Left lobe of liver (tissue), 2 donors: ENCODE measurements around the gene RTL5. TPM values are rescaled to one million over a fixed set of nuclear protein-coding genes. Genes with fewer than 3 reads are reported as not detected.

ENCODE experiments used
- ATAC-seq: fragments of 200-7000 bp; cut with Tn5 transposase; one replicate; pipeline ENCODE4 v1.9.1; 2020; ENCODE audit warnings: mild to moderate bottlenecking, moderate library complexity
- DNase-seq: peaks from one replicate; pipeline ENCODE4 v3.0.0-alpha.2; 2020; ENCODE audit warnings: low spot score
- total RNA-seq: library from RNA; stranded (reverse); gene quantifications from one replicate; pipeline ENCODE4 v1.2.1, GENCODE V29; 2021
- donor health status: DM: no; HTN: no; CAD: no; lungs with moderate emphysema.
- donor health status: DM: no; HTN: yes; CAD: no.

Gene RTL5
- total RNA-seq, 1 donor from 2014 or later = 3.1 TPM

DNA sequence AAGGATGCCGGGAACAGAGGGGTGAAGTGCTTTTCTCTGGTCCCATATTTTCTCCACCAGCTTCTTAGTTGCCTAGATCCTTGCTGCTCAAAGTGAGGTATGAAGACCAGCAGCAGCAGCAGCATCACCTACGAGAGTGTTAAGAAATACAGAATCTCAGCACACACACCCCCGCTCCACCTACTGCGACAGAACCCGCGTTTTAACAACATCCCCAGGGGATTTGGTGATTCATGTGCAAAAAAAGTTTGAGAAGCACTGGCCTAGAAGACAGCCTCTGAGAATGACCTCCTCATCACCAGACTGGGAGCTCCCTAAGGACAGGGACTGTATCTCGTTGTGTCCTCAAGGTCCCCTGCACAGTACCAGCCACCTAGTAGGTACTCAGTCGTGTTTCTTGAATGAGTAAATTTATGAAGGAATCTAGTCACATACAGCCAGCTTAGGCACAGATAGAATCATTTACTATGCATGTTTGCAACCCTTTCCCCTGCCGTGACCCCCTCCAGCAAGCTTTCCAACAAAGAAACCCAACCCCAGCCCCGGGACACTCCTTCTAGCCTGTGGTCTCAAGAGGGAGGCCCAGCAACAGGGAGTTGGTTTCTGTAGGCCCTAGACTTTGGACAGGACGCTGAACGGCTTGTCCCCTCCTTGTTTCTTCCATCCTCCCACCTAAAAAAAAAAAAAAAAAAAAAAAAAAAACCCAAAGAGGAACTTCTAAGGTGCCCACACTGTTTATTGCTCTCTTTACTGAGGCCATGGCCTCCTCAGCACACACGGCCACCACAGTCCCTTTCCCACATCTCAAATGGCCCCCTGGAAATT is 21.5 kb downstream of the RTL5 start:
- no peak for DNase-seq

DNA sequence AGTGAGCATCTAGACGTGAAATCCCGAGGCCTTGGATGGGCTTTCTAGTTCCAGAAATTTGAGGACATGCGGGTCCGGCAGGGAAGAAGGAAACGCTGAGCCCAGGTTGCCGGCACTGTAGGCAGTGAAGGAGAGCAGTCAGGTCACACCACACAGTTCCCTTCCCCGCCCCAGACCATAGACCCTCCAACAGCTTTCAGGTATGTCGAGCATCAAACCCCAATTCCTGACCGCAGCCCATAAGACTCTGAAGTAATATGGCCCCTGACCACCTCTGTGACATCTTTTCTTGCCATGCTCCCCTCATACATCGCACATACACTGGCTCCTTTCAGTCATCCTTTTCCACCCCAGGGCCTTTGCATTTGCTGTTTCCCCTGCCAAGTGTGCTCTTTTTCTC is 23.0 kb downstream of the RTL5 start:
- DNase-seq (no peak), ATAC-seq (no peak)

More for the DNA sequence above, 21.5 kb downstream of the RTL5 start:
- ATAC-seq = no peak

DNA sequence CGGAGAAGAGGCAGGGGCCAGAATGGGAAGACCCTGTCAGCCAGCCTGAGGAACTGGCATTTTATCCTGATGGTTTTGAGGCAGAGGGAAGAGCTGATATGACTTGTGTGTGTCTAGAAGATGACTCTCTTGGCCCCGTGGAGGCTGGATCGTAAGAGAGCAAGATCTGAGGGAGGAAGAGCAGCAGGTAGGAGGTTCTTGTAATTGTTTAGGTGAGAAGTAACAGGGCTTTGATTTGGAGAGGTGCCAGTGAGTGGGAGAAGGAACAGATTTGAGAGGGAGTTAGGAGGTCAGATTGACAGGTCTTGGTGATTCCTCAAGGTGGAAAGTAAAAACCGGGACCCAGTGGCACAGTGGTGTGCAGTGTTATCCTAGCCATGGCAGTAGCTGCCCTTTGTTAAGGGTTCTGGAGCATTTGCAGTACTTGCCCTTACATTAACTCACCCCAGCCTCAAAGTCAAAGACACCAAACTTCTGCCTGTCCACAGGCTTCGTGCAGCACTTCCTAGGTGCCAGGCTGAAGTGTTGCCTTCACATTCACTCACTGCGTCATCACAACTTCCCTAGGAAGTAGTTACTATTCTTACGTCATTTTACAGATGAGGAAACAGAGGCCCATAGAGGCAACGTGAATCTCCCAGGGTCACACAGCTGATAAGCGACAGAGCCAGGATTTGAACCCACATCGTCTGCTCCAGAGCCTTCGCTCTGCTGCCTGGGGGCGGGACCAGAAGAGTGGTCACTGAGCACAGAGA is 23.7 kb downstream of the RTL5 start:
- ATAC-seq (no peak), DNase-seq (no peak)

DNA sequence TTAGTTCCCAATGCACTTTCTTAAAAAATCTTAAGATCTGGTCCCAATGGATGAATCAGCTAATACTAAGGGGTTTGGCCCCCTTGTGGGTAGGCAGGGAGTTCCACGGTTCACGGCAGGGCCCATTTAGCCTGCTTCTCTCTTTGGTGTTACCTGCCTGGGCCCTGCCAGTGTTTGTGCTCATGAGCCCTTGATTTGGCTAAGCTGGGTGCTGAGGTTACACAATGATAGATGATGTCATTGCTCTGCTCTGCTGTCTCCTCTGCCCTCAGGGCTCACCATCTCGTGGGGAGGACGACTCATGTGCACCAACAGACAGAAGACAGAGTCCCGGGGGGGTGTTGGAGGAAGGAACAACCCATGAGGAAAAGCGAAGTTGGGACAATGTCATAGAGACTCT is 24.4 kb downstream of the RTL5 start:
- ATAC-seq (peak; percentile 86), DNase-seq (peak; percentile 61)

DNA sequence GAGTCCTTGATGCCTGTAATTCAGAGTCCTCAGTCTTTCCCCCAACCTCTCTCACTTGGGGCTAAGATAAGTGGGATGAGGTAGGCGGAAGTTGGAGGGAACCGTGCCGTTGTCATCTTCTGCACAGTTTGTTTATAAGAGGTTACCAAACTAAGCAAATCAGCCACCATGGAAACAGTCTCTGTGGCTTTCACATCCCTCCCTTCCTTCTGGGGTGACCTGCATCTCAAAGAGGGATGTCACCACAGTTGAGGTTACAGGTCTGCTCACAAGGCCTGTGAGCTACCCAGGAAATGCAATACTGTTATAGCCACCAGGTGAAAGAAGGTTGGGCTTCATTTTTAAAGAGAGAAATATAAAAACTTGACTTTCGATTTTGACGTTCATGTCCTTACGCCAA is 26.3 kb downstream of the RTL5 start:
- DNase-seq = no peak
- ATAC-seq = no peak

DNA sequence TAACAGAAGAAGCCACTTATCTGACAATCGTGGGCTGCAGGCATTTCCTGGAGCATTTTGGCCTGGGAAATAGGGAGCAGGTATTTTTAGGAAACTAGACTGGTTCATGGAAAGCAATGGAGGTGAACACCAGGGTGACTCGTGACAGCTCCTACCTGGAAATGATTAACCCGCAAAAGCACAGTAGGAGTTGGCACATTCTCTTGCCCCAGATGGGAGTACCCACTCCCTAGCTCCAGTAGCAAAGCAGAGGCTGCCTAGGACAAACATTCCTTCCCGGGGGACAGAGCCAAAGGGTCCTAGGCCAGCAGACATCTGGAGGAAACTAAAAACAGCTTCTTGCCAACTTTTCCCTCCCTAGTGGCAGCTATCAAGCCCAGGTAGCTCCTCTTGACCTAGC is 29.0 kb downstream of the RTL5 start:
- DNase-seq (peak; percentile 69), ATAC-seq (peak; percentile 87)

DNA sequence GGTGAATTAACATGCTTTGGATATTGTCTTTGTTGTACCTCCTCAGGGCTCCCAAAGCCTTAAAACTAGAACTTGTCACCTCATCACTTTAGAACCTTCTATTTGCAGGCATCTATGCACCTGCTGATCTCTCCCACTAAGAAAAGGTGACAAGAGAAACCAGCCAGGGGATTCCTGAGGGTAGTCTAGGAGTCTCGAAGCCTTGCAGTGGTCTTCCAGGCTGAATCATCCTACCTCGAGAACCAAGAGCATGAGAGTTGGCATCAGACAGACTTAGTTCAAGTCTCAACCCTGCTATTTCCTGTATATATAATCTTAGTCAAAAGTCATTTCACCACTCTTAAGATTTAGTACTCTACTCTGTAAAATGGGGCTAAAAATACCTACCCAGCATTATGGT is 29.6 kb downstream of the RTL5 start:
- DNase-seq = no peak
- ATAC-seq = no peak

DNA sequence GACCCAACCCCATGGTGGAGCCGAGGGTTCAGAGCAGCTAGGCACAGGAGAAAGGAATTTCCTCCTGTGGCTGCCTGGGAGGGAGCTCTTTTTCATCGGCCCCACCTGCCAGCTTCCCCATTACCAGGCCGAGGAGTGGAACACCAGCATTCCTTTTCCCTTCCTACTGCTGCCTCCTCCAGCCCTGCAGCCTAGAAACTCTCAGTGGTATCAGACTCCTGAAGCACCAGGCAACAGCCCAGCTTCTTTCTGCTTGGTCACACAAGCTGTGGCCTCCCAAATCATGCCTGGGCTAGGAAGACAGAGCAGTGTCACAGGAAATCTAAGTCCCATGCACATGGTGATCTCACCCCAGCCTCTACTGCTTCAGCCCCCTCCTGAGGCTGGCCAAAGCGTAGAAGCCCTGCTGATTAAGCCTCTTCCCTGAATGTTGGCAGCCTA is 30.1 kb downstream of the RTL5 start:
- no peak for ATAC-seq
- DNase-seq = no peak

DNA sequence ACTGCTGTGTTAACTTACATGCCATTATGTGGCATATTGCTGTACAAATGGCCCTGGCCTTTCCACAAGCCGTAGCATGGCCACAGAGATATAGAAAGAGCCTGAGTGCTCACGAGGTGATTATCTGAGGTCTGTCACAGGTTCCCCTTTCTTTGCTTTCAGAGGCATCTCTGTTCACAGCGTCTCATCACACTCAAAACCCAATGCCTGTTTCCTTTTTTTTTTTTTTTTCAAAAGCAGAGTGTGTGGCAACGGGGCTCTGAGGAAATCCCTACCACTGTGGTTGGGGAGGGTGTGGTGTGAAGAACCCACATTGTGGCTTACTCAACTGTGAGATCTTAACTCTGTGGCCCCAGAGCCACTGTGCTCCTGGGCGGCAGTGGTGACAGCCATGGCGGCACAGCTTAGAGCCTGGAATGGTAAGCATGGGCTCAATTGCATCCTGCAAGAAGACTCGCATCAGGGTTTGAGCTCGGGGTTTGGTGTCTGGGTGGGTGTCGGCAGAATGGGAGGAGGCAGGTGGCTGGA is 30.8 kb downstream of the RTL5 start:
- no peak for DNase-seq

DNA sequence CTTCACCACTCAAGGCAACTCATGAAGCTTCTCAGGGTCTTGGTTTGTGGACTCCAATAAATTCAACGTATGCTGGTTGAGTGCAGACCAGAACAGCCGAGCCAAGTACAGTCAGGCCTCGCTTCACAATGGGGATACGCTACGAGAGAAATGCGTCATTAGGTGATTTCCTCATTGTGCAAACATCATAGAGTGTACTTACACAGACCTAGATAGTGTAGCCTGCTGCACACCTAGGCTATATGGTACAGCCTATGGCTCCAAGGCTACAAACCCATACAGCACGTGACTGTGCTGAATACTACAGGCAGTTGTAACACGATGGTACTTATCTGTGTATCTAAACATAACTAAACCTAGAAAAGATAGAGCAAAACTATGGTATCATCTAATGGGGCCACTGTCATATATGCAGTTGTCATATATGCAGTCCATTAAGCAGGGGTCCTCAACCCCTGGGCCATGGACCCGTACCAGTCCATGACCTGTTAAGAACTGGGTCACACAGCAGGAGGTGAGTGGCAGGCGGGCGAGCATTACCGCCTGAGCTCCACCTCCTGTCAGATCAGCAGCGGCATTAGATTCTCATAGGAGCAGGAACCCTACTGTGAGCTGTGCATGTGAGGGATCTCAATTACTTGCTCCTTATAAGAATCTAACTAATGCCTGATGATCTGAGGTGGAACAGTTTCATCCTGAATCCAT is 31.5 kb downstream of the RTL5 start:
- ATAC-seq (no peak), DNase-seq (no peak)

More for the DNA sequence above, 30.8 kb downstream of the RTL5 start:
- no peak for ATAC-seq

DNA sequence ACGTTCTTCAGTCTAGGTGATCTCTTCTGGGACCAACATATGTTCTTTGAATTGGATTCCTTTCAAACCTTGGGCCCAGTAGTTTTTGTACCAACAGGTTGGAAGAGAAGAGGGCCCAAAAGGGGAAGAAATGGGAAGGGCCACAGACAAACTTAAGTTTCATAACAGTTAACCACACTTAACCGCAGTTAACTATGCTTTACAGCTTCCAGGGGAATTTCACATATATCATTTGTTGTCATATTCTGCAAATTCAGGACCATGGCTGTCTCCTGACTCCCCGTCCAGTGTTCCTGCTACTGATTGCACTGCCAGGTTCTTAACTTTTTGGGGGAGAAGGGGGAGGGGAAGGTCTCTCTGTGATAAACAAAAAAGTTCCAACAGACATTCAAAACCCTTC is 34.6 kb downstream of the RTL5 start:
- ATAC-seq (no peak), DNase-seq (no peak)

DNA sequence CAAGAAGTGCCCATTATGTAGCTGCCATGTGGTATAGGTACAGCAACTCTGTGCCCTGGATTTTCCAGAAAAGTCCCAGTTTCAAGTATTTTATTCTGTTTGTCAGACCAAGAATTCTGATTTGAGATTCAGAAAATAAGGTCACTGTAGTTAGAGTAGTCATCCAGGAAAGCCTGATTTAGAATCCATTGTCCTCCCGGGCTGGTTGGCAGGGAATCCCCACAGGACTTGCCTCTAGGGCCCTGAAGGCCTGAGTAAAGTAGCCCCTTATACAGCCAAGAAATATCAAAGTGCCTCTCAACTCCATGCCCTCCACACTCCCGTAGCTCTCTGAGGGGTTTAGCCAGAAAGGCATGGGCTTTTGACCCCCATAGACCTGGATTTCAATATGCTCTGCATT is 36.3 kb downstream of the RTL5 start:
- DNase-seq (no peak), ATAC-seq (no peak)

DNA sequence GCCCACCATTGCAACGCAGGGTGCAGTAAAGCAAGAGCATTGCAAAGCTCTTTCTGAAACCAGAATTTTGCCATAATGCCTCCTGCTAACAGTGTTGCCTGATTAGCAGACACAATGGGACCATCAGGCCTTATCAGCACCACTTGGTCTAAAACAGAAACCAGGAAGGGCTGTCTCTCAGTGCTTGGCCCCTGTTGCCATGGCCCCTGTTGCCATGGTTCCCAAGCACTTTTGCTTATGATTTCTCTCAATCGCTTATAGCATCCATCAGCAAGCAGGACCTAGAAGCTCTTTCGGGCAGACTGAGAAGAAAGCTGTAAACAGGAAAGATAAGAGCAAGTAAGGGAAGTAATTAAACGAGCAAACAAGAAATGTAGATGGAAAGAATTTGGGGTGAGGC is 36.8 kb downstream of the RTL5 start:
- peak; percentile 33 for ATAC-seq
- DNase-seq = no peak

DNA sequence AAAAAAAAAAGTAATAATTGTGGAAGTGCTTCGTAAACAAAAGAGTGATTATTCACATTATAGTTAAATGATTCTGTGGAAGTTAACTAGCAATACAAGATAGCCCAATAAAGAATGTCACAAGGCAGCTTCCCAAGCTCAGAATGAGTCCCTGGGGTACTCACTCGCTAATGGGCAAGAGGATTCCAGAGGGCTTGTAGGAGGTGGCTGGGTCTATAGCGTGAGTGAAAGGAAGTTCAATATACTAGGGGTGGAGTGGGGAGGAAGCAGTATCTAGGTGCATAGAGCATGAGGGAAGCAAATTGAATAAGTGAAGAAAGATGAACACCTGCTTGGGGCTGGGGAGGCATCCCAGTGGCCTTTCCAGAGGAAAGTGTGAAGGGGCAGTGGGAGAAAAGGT is 42.5 kb downstream of the RTL5 start:
- ATAC-seq (no peak), DNase-seq (no peak)

DNA sequence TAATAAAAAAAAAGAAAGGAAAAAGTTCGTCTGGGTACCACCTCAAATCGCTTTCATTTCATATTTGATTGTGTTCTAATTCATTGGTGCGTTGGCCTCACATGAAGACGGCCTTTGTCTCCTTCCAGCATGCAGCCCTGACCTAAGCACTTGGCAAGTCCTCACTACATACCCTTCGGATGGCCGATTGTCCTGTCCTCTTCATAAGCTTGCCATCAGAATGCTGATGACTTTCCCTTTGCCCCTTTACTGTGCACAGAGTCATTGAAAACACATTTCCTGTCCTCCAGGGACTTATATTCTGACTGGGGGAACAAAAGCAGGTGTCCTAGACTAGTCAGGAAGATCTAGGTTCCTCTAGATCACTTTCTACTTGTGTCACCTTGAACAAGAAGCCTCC is 43.0 kb downstream of the RTL5 start:
- DNase-seq (no peak), ATAC-seq (no peak)

DNA sequence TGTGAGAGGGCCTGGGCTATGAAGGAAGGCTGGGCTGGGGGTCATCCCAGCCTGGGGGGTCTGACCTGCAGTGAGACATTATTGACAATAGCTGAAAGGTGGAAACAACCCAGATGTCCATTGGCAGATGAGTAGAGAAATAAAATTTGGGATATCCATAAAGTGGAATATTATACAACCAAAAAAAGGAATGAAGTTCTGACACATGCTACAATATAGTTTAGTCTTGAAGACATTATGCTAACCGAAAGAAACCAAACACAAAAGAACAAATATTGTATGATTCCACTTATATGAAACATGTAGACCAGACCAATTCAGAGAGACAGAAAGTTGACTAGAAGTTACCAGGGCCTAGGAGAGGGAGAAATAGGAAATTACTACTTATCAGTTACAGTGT is 44.7 kb downstream of the RTL5 start:
- DNase-seq (no peak), ATAC-seq (no peak)

DNA sequence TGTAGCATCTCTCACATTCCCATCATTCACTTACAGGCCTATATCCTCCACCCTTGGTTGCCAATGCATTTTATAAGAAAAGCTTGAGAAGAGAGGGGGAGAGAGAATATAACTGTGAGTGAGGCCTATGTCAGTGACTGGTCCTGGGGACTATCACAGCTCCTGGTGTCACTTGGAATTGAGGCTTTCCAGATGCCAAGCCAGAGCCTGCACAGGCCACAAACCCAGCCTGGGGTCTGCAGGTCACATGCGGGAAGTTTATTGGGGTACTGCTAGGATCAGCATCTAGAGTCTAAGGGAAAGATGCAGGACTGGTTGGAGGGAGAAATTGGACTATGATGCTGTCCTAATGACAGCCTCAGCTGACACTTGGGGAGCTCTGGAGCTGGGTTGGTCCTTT is 47.6 kb downstream of the RTL5 start:
- no peak for ATAC-seq

DNA sequence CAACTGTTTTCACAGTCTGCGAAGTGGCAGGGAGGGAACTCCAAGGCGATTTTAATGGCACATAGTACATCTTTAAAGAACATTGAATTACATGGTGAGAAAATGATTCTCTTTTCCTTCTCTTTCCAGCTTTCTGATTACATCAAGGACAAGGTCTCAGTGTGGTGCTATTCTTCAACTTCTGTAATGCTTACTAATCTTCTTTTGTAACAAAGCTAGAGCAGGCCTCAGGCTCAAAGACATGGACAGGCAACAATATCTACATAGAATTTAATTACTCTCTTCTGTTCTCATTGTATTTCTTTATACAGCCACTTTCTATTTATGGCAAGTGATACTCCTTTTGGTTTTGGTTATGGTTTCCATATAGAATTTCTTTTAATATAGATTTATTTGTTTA is 48.4 kb downstream of the RTL5 start:
- ATAC-seq = no peak

More for the DNA sequence above, 47.6 kb downstream of the RTL5 start:
- DNase-seq = no peak

DNA sequence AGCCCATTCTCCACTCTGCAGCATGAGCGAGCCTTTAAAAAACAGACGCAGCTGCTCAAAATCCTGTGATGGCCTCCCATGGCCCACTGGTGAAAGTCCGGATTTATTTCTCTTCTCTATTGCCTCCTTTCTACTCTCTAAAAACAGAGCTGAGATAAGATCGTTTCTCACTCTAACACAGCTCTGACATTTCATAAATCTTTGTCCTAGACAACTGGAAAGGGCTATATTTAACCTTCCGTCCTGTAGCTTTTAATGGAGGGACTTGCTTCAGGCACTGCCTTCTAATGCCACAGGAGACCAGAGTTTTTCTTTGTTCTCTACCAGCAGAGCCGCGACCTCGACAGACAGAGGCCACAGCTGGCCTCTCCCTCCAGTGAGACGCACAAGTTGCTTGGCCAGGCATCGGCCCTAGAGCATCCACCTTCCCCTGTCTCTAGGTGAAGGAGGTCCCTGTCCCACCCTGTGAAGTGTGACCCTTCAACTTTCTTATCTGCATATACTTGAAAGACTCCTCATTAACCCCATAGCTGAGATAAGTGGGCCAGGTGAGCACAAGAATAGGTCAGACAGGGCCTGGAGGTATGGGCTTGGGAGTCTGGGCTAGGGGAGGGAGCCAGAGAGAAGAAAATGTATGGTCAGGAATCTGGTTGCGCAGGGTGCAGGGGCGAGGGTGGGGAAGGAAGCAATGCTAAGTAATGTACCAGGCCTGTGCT is 50.0 kb downstream of the RTL5 start:
- no peak for DNase-seq
- no peak for ATAC-seq

More for the DNA sequence above, 48.4 kb downstream of the RTL5 start:
- DNase-seq = no peak

DNA sequence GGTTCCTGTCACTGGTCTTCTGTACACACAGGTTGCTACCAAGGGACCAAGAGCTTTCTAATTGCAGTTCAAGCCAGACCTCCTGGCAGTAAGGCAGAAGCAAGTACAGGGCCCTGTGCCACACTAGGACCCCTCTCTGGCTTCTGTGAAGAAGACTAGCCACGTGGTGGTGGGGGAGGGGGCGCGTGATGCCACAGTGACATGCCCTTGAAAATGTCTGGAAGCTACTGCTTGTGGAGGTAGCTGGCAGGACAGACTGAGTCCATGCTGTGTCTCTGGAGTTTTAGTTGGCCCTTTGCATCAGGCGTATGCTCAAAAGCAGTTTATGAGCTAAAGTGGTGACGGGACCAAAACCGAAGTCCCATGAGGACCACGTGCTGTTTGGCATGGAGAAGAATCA is 50.9 kb downstream of the RTL5 start:
- no peak for ATAC-seq

DNA sequence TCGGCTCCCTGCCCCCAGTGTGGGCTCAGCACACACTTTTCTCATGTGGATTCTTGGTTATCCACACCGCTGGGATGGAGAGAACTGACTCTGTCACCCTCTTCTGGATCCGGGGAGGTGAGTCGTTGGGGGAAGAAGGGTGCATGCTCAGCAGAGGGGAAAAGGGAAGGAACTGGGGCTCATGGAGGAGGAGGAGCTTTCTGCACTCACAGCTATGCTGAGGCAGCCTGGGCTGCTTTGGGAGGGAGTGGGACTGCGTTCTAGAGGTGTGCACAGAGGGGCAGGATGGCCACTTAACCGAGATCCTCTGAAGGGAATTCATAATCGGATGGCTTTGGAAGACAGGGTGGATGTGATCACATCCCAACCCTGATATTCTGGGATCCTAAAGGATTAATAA is 51.6 kb downstream of the RTL5 start:
- DNase-seq (no peak), ATAC-seq (no peak)

More for the DNA sequence above, 50.9 kb downstream of the RTL5 start:
- DNase-seq = no peak
